Activated CD4-positive, alpha-beta T cell treated with anti-CD3 and anti-CD28 coated beads, Interleukin-2, amount 50 U/mL, for 1 hour (primary cell): ENCODE results near the gene RAB5IF.
"Not testable (repeated sequence)": the region's sequence is repeated elsewhere in the genome, so short reads cannot be mapped to it uniquely, and the experiment has no call there.

Experiments used
- DNase-seq: peaks from one replicate; pipeline ENCODE4 v3.0.0-alpha.2; 2020

RAB5IF gene

GRCh38 chr20:36631646-36632045, 26.1 kb downstream of the RAB5IF start:
- DNase-seq = no peak

GRCh38 chr20:36632147-36632486, 26.5 kb downstream of the RAB5IF start:
- DNase-seq = no peak

GRCh38 chr20:36632487-36633284, 27.1 kb downstream of the RAB5IF start:
- no peak for DNase-seq

GRCh38 chr20:36633285-36633772, 27.8 kb downstream of the RAB5IF start:
- no peak for DNase-seq

GRCh38 chr20:36634342-36634741, 28.8 kb downstream of the RAB5IF start:
- DNase-seq = no peak

GRCh38 chr20:36638876-36639400, 33.4 kb downstream of the RAB5IF start:
- not testable (repeated sequence) for DNase-seq

GRCh38 chr20:36641506-36641843, 35.9 kb downstream of the RAB5IF start:
- no peak for DNase-seq

- no peak for DNase-seq
Observed at GRCh38 chr20:36642136-36642535, 36.6 kb downstream of the RAB5IF start.

GRCh38 chr20:36644032-36644705, 38.6 kb downstream of the RAB5IF start:
- DNase-seq = peak; percentile 54

GRCh38 chr20:36644706-36645095, 39.1 kb downstream of the RAB5IF start:
- peak; percentile 23 for DNase-seq

- DNase-seq = no peak
Observed at GRCh38 chr20:36645353-36645752, 39.8 kb downstream of the RAB5IF start.

GRCh38 chr20:36645998-36646397, 40.4 kb downstream of the RAB5IF start, which contains the start of gene SLA2:
Gene SLA2, minus strand, starts transcription at chr20:36646196. Its CDS starts 4,861 bp downstream, at chr20:36641335.
- DNase-seq = peak; percentile 64

- DNase-seq = no peak
Observed at GRCh38 chr20:36646678-36647077, 41.1 kb downstream of the RAB5IF start.

GRCh38 chr20:36647196-36648121, 41.9 kb downstream of the RAB5IF start:
- no peak for DNase-seq

- no peak for DNase-seq
Observed at GRCh38 chr20:36653456-36653855, 47.9 kb downstream of the RAB5IF start.

- DNase-seq = no peak
Observed at GRCh38 chr20:36654506-36654905, 48.9 kb downstream of the RAB5IF start.

GRCh38 chr20:36655004-36655403, 49.4 kb downstream of the RAB5IF start:
- no peak for DNase-seq

- no peak for DNase-seq
Observed at GRCh38 chr20:36656733-36657132, 51.2 kb downstream of the RAB5IF start.

GRCh38 chr20:36658300-36658699, 52.7 kb downstream of the RAB5IF start:
- DNase-seq = no peak
